ENCODE results near the gene CEP162.

GRCh38 chr6:84089081-84089480 is 138.4 kb downstream of the CEP162 start:
- TF ChIP-seq CTCF (IDR thresholded peaks at IDR 0.05) (no peak), POLR2AphosphoS5 (IDR thresholded peaks at IDR 0.05) (no peak), POLR2A (IDR thresholded peaks at IDR 0.05; ENCODE audit: low read depth) (no peak)
